PC-3 (cell line): ENCODE measurements around the gene ACBD7. TPM values are rescaled to one million over a fixed set of nuclear protein-coding genes. Genes with fewer than 3 reads are reported as not detected.
A peak's percentile ranks its signal among the peaks of the same experiment; 100 is the strongest.

Experiments used
- ATAC-seq: fragments of 200-7000 bp; cut with Tn5 transposase; 2 replicates; pipeline ENCODE4 v1.9.1; 2020; ENCODE audit warnings: mild to moderate bottlenecking, moderate library complexity
- BruUV-seq: library from RNA; stranded (reverse); fragments of 400-500 nt; replicated peaks from 2 replicates; lab custom pipeline; 2021; lab: Mats Ljungman, UMichigan
- CTCF ChIA-PET: fragments of 300-600 bp; sonication (Branson Sonifier 250); formaldehyde crosslinking; loops from one replicate; lab custom pipeline; 2022; ENCODE audit warnings: antibody characterized with exemption; lab: Charles Lee
- POLR2A ChIA-PET: fragments of 300-600 bp; sonication (Branson Sonifier 250); formaldehyde crosslinking; loops from one replicate; lab custom pipeline; 2022; ENCODE audit warnings: antibody characterized with exemption; ENCODE audit not compliant: unreplicated experiment; lab: Charles Lee
- DNase-seq: peaks from one replicate; pipeline ENCODE4 v3.0.0-alpha.2; 2015
- H2AFZ ChIP-seq: fragments of 300-600 bp; sonication (generic); 2 replicates; pipeline ENCODE4 v1.6.0; 2016; ENCODE audit warnings: antibody characterized with exemption, low read length
- H3F3A ChIP-seq: fragments of 300-600 bp; sonication (generic); one replicate; pipeline ENCODE4 v1.6.0; 2017; ENCODE audit warnings: antibody characterized with exemption, low read length, control low read depth, mild to moderate bottlenecking; ENCODE audit not compliant: unreplicated experiment
- H3K27ac ChIP-seq: fragments of 300-600 bp; sonication (generic); 2 replicates; pipeline ENCODE4 v1.5.1; 2016; ENCODE audit warnings: mild to moderate bottlenecking, low read length
- H3K27me3 ChIP-seq: fragments of 300-600 bp; sonication (generic); 2 replicates; pipeline ENCODE4 v1.6.1; 2016; ENCODE audit warnings: low read length, mixed read lengths
- H3K36me3 ChIP-seq: fragments of 300-600 bp; sonication (generic); 2 replicates; pipeline ENCODE4 v1.6.1; 2016; ENCODE audit warnings: low read depth, mixed run types, low read length, mixed read lengths
- H3K4me1 ChIP-seq: fragments of 300-600 bp; sonication (generic); 2 replicates; pipeline ENCODE4 v1.5.1; 2016; ENCODE audit warnings: low read length; ENCODE audit not compliant: insufficient read depth
- H3K4me2 ChIP-seq: fragments of 300-600 bp; sonication (generic); 2 replicates; pipeline ENCODE4 v1.6.0; 2016; ENCODE audit warnings: low read length
- H3K4me3 ChIP-seq: fragments of 300-600 bp; sonication (generic); 2 replicates; pipeline ENCODE4 v1.5.1; 2016; ENCODE audit warnings: mild to moderate bottlenecking, low read length, mixed read lengths
- H3K79me2 ChIP-seq: fragments of 300-600 bp; sonication (generic); 2 replicates; pipeline ENCODE4 v1.6.1; 2017; ENCODE audit warnings: low read length, mixed read lengths
- H3K9ac ChIP-seq: fragments of 300-600 bp; sonication (generic); 2 replicates; pipeline ENCODE4 v1.6.0; 2016; ENCODE audit warnings: mild to moderate bottlenecking, low read length
- H3K9me2 ChIP-seq: fragments of 300-600 bp; sonication (generic); replicated peaks from 2 replicates; pipeline ENCODE4 v1.6.1; 2016; ENCODE audit warnings: mixed run types, low read length, mixed read lengths
- H3K9me3 ChIP-seq: fragments of 300-600 bp; sonication (generic); 2 replicates; pipeline ENCODE4 v1.6.1; 2016; ENCODE audit warnings: low read length, mixed read lengths
- H4K20me1 ChIP-seq: fragments of 300-600 bp; sonication (generic); 2 replicates; pipeline ENCODE4 v1.6.1; 2016; ENCODE audit warnings: low read length, mixed read lengths
- EZH2 ChIP-seq: fragments of 300-600 bp; sonication (generic); IDR thresholded peaks from one replicate; pipeline ENCODE4 v1.6.1; 2017; ENCODE audit warnings: antibody characterized with exemption, mild to moderate bottlenecking, low read length; ENCODE audit not compliant: unreplicated experiment
- EZH2phosphoT487 ChIP-seq: fragments of 300-600 bp; sonication (generic); IDR thresholded peaks from 2 replicates; pipeline ENCODE4 v1.6.1; 2018; ENCODE audit warnings: mild to moderate bottlenecking, antibody characterized with exemption, low read length, borderline replicate concordance
- intact Hi-C: fragments of 100-400 bp; cut with micrococcal nuclease; formaldehyde crosslinking; loops from 2 replicates; pipeline ENCODE4 v1.9.0; 2023
- total RNA-seq: library from RNA; depleted of rRNA; stranded (reverse); fragments of >200 nt; gene quantifications from 2 replicates; pipeline ENCODE4 v1.2.3, GENCODE V29; 2014
- TF ChIP-seq, protein P1 (sequence below): fragments of 300-600 bp; sonication (generic); conservative IDR thresholded peaks from 2 replicates; pipeline ENCODE4 v1.5.1; 2017; ENCODE audit warnings: antibody characterized with exemption, low read depth, mild to moderate bottlenecking, low read length

ACBD7 gene
- total RNA-seq, 1 experiment from 2014 or later: 5.4 TPM

DNA sequence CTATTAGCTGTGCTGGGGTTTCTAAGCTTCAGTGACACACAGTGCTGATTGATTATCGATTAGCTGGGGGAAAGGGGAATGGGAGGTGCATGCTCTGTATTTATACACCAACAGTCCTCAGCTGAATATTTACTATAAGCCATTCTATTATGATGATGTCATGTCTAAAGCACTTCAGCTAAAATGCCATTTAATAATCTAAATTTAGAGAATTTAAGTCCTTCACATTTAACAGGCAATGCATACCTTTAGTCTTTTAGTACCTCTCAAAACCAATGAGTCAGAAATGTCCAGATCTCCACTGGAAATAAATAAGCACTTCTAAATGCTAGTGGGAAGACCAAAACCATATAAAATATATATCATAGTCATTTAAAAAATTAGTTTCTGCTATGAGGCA is 33.1 kb upstream of the ACBD7 start:
- Histone ChIP-seq H3K4me2 (no peak overlapping the region), H3K27me3 (no peaks in the 10 kb centered on the region), H3K9me3 (no peaks in the 10 kb centered on the region), H3F3A (no peaks in the 10 kb centered on the region), H3K36me3 (peaks cover 11% of the 10 kb centered on the region), H3K27ac (peak overlapping the region; percentile 98), H3K9ac (no peak overlapping the region), H3K79me2 (no peaks in the 10 kb centered on the region), H2AFZ (no peak overlapping the region), H3K4me1 (peaks cover 43% of the 10 kb centered on the region), H3K4me3 (no peak overlapping the region), H3K9me2 (no peaks in the 10 kb centered on the region), H4K20me1 (no peaks in the 10 kb centered on the region)
- BruUV-seq: no TSS peak
- CTCF ChIA-PET: no interaction called here
- DNase-seq (peak; percentile 19), ATAC-seq (no peak)
- intact Hi-C loops: loop anchor here (5.0 kb wide), 3 partner anchors 46 to 251 kb away; partner anchors contain the start of genes FAM171A1 and NMT2
- TF ChIP-seq EZH2 (no peak), EZH2phosphoT487 (no peak)
- TF ChIP-seq, protein P1, sequence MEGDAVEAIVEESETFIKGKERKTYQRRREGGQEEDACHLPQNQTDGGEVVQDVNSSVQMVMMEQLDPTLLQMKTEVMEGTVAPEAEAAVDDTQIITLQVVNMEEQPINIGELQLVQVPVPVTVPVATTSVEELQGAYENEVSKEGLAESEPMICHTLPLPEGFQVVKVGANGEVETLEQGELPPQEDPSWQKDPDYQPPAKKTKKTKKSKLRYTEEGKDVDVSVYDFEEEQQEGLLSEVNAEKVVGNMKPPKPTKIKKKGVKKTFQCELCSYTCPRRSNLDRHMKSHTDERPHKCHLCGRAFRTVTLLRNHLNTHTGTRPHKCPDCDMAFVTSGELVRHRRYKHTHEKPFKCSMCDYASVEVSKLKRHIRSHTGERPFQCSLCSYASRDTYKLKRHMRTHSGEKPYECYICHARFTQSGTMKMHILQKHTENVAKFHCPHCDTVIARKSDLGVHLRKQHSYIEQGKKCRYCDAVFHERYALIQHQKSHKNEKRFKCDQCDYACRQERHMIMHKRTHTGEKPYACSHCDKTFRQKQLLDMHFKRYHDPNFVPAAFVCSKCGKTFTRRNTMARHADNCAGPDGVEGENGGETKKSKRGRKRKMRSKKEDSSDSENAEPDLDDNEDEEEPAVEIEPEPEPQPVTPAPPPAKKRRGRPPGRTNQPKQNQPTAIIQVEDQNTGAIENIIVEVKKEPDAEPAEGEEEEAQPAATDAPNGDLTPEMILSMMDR: no peak
- POLR2A ChIA-PET: no interaction called here

DNA sequence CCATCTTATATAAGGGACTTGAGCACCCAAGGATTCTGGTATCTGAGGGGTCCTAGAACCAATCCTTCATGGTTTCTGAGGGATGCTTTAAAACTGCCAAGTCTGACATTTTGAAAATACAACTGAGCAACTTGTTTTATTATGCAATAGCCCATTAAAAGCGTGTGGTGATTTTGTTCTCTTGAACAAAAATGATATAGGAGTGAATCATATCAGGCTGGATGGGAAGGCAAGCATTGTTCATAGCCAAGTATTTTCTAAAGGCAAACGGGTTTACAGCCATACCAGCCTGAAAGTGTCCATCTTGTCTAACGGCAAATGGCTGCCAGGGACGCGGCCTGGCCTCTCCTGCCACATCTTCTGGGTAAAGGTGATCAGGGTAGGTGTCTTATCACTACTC is 31.9 kb upstream of the ACBD7 start:
- DNase-seq (peak; percentile 71), ATAC-seq (peak; percentile 30; the same call in 1 of the 2 replicates)
- Histone ChIP-seq H3K4me3 (no peak overlapping the region), H3K36me3 (peaks cover 11% of the 10 kb centered on the region), H2AFZ (0 out of 2 replicates have a peak overlapping the region, but pooled peaks have one; percentile 45), H3K27ac (peak overlapping the region; percentile 98), H3K4me1 (peaks cover 43% of the 10 kb centered on the region), H3K4me2 (no peak overlapping the region), H3K79me2 (no peaks in the 10 kb centered on the region), H3K9me2 (no peaks in the 10 kb centered on the region), H3K27me3 (no peaks in the 10 kb centered on the region), H3F3A (no peaks in the 10 kb centered on the region), H4K20me1 (no peaks in the 10 kb centered on the region), H3K9ac (peak overlapping the region; percentile 47), H3K9me3 (no peaks in the 10 kb centered on the region)
- no TSS peak for BruUV-seq
- CTCF ChIA-PET: no interaction called here
- TF ChIP-seq EZH2phosphoT487: no peak
- TF ChIP-seq, protein P1: no peak
- TF ChIP-seq EZH2: no peak
- intact Hi-C loops: loop anchor here (5.0 kb wide), 3 partner anchors 47 to 252 kb away; partner anchors contain the start of genes FAM171A1 and NMT2
- POLR2A ChIA-PET: no interaction called here

DNA sequence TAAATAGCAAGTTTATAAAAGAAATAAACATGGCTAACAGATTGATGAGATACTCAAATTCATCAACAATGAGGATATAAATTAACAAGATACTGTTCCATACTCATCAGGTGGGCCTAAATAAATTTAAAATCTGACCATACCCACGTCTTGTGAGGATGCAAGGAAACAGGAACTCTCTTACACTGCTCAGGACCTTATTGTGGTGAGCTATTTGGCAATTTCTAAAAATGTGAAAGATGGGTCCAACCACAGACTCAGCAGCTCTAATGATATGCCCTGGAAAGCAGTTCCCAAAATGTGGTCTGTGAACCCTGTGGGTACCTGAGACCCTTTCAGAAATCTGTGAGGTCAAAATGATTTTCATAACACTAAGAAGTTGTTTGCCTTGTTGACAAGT is 30.0 kb upstream of the ACBD7 start:
- no TSS peak for BruUV-seq
- no peak for DNase-seq
- CTCF ChIA-PET: no interaction called here
- Histone ChIP-seq H3K9me2 (no peaks in the 10 kb centered on the region), H3K4me3 (no peak overlapping the region), H3K36me3 (peaks cover 11% of the 10 kb centered on the region), H3K9ac (no peak overlapping the region), H3K4me1 (peaks cover 35% of the 10 kb centered on the region), H2AFZ (no peak overlapping the region), H3K4me2 (no peak overlapping the region), H3K79me2 (no peaks in the 10 kb centered on the region), H3K27me3 (no peaks in the 10 kb centered on the region), H3K27ac (no peak overlapping the region), H4K20me1 (no peaks in the 10 kb centered on the region), H3K9me3 (no peaks in the 10 kb centered on the region), H3F3A (no peaks in the 10 kb centered on the region)
- POLR2A ChIA-PET: no interaction called here
- TF ChIP-seq, protein P1: no peak
- no peak for TF ChIP-seq EZH2phosphoT487
- TF ChIP-seq EZH2: no peak
- intact Hi-C loops: no loop called here
- ATAC-seq: no peak
